T-helper 2 cell treated with Interferon-gamma antibody and Interleukin-4, amounts not matched to agents 100 ng/mL and 5 ng/mL, for 36 hours (primary cell): Measurements from ENCODE around the gene HMGB1. TPM values are rescaled to one million over a fixed set of nuclear protein-coding genes. Genes with fewer than 3 reads are reported as not detected.

Source experiments
- intact Hi-C: fragments of 100-400 bp; cut with micrococcal nuclease; formaldehyde crosslinking; loops from one replicate; pipeline ENCODE4 v1.15.1; 2023
- total RNA-seq: library from RNA; stranded (reverse); gene quantifications from 2 replicates; pipeline ENCODE4 v1.2.3, GENCODE V29; 2022

HMGB1 gene
- total RNA-seq, 1 donor from 2014 or later: 665 TPM

GRCh38 chr13:30435911-30436451, 29.8 kb downstream of the HMGB1 start:
- intact Hi-C loops: no loop called here

GRCh38 chr13:30431269-30431940, 34.3 kb downstream of the HMGB1 start:
- intact Hi-C loops: no loop called here

GRCh38 chr13:30429721-30430694, 35.7 kb downstream of the HMGB1 start:
- intact Hi-C loops: no loop called here

GRCh38 chr13:30429235-30429634, 36.5 kb downstream of the HMGB1 start:
- intact Hi-C loops: no loop called here

- intact Hi-C loops: no loop called here
Observed at GRCh38 chr13:30423891-30424290, 41.8 kb downstream of the HMGB1 start.

- intact Hi-C loops: loop anchor here (1.0 kb wide), 2 partner anchors 42 to 48 kb away; no protein-coding TSS in a partner anchor
Observed at GRCh38 chr13:30422054-30422839, 43.5 kb downstream of the HMGB1 start, which contains the start of gene UBE2L5. UBE2L5 (plus strand) TSS chr13:30422493; CDS start chr13:30427991, 5,498 bp downstream.

- intact Hi-C loops: loop anchor here (1.0 kb wide), 3 partner anchors 13 to 47 kb away; no protein-coding TSS in a partner anchor
Observed at GRCh38 chr13:30421093-30422053, 44.4 kb downstream of the HMGB1 start.

GRCh38 chr13:30418717-30419459, 46.8 kb downstream of the HMGB1 start:
- intact Hi-C loops: no loop called here

- intact Hi-C loops: no loop called here
Observed at GRCh38 chr13:30418075-30418716, 47.5 kb downstream of the HMGB1 start.

GRCh38 chr13:30416471-30416870, 49.3 kb downstream of the HMGB1 start:
- intact Hi-C loops: no loop called here

GRCh38 chr13:30415430-30416030, 50.2 kb downstream of the HMGB1 start:
- intact Hi-C loops: no loop called here

GRCh38 chr13:30413842-30414241, 51.9 kb downstream of the HMGB1 start:
- intact Hi-C loops: no loop called here

GRCh38 chr13:30412346-30412745, 53.4 kb downstream of the HMGB1 start:
- intact Hi-C loops: no loop called here

- intact Hi-C loops: no loop called here
Observed at GRCh38 chr13:30410705-30411125, 55.0 kb downstream of the HMGB1 start.

- intact Hi-C loops: no loop called here
Observed at GRCh38 chr13:30409886-30410704, 55.6 kb downstream of the HMGB1 start.

- intact Hi-C loops: loop anchor here (1.0 kb wide), 5 partner anchors 13 to 209 kb away; partner anchors contain the start of gene USPL1
Observed at GRCh38 chr13:30408319-30409101, 57.2 kb downstream of the HMGB1 start.
